Neural cell (in vitro differentiated cells): ENCODE data around the gene RPL28. TPM values are rescaled to one million over a fixed set of nuclear protein-coding genes. Genes with fewer than 3 reads are reported as not detected.

Source experiments
- H2AFZ ChIP-seq: fragments of 200-600, 300-800 bp; sonication (generic), shearing (Covaris generic); 2 replicates; pipeline ENCODE4 v1.6.0; 2014; ENCODE audit warnings: low read depth, mild to moderate bottlenecking, antibody characterized with exemption, low read length, moderate library complexity
- H3F3A ChIP-seq: fragments of 200-600 bp; shearing (Covaris generic); 2 replicates; pipeline ENCODE4 v1.6.1; 2016; ENCODE audit warnings: mild to moderate bottlenecking, moderate library complexity, mixed read lengths, antibody characterized with exemption, low read length; ENCODE audit not compliant: insufficient read depth, poor library complexity, severe bottlenecking
- H3K27ac ChIP-seq: fragments of 200-600, 300-800 bp; sonication (generic), shearing (Covaris generic); 2 replicates; pipeline ENCODE4 v1.5.1; 2014; ENCODE audit warnings: mild to moderate bottlenecking, low read length, moderate library complexity
- H3K27me3 ChIP-seq: fragments of 300-800, 200-600 bp; sonication (generic), shearing (Covaris generic); 2 replicates; pipeline ENCODE4 v1.6.0; 2014; ENCODE audit warnings: mild to moderate bottlenecking, low read depth, low read length, moderate library complexity; ENCODE audit not compliant: insufficient read depth
- H3K36me3 ChIP-seq: fragments of 300-800, 200-600 bp; sonication (generic), shearing (Covaris generic); 2 replicates; pipeline ENCODE4 v1.5.1; 2014; ENCODE audit warnings: mild to moderate bottlenecking, antibody characterized with exemption, low read length, moderate library complexity; ENCODE audit not compliant: insufficient read depth
- H3K4me2 ChIP-seq: fragments of 300-800, 200-600 bp; sonication (generic), shearing (Covaris generic); 2 replicates; pipeline ENCODE4 v1.6.0; 2014; ENCODE audit warnings: mild to moderate bottlenecking, low read length
- H3K4me3 ChIP-seq: fragments of 300-800, 200-600 bp; sonication (generic), shearing (Covaris generic); 2 replicates; pipeline ENCODE4 v1.5.1; 2014; ENCODE audit warnings: mild to moderate bottlenecking, low read length, moderate library complexity
- H3K79me2 ChIP-seq: fragments of 200-600 bp; shearing (Covaris generic); replicated peaks from 2 replicates; pipeline ENCODE4 v1.6.0; 2014; ENCODE audit warnings: mild to moderate bottlenecking, low read length, moderate library complexity; ENCODE audit not compliant: insufficient read depth
- H3K9ac ChIP-seq: fragments of 300-800, 200-600 bp; sonication (generic), shearing (Covaris generic); 2 replicates; pipeline ENCODE4 v1.6.1; 2016; ENCODE audit warnings: mild to moderate bottlenecking, low read length, mixed read lengths
- H3K9me2 ChIP-seq: fragments of 200-600 bp; shearing (Covaris generic); 2 replicates; pipeline ENCODE4 v1.6.1; 2016; ENCODE audit warnings: mild to moderate bottlenecking, low read length, mixed read lengths; ENCODE audit not compliant: insufficient read depth
- H3K9me3 ChIP-seq: fragments of 200-600, 300-800 bp; sonication (generic), shearing (Covaris generic); 2 replicates; pipeline ENCODE4 v1.6.1; 2016; ENCODE audit warnings: mild to moderate bottlenecking, mixed run types, low read length, moderate library complexity, mixed read lengths
- H4K20me1 ChIP-seq: fragments of 200-600 bp; shearing (Covaris generic); 2 replicates; pipeline ENCODE4 v1.6.1; 2016; ENCODE audit warnings: mild to moderate bottlenecking, mixed run types; ENCODE audit not compliant: insufficient read depth
- EP300 ChIP-seq: fragments of 450-650 bp; conservative IDR thresholded peaks from 2 replicates; pipeline ENCODE4 v1.6.1; 2014; ENCODE audit warnings: antibody characterized with exemption, mild to moderate bottlenecking, moderate library complexity; ENCODE audit not compliant: poor library complexity, severe bottlenecking
- EZH2 ChIP-seq: fragments of 200-600, 300-800 bp; shearing (Covaris generic), sonication (generic); IDR thresholded peaks from 2 replicates; pipeline ENCODE4 v1.6.1; 2014; ENCODE audit warnings: antibody characterized with exemption, low read length, borderline replicate concordance, mild to moderate bottlenecking; ENCODE audit not compliant: insufficient read depth, poor library complexity, severe bottlenecking
- POLR2AphosphoS5 ChIP-seq: IDR thresholded peaks from 2 replicates; pipeline ENCODE4 v1.6.1; 2012
- RAD21 ChIP-seq: fragments of 450-650 bp; conservative IDR thresholded peaks from 2 replicates; pipeline ENCODE4 v1.6.1; 2014; ENCODE audit warnings: antibody characterized with exemption, mild to moderate bottlenecking, moderate library complexity
- REST ChIP-seq: IDR thresholded peaks from 2 replicates; pipeline ENCODE4 v1.6.1; 2012; ENCODE audit warnings: borderline replicate concordance
- SMC3 ChIP-seq: fragments of 450-650 bp; conservative IDR thresholded peaks from 2 replicates; pipeline ENCODE4 v1.6.1; 2014; ENCODE audit warnings: antibody characterized with exemption, mild to moderate bottlenecking, moderate library complexity; ENCODE audit not compliant: poor library complexity
- polyA plus RNA-seq: library from polyadenylated mRNA; depleted of rRNA; stranded (reverse); fragments of >200 nt; gene quantifications from 2 replicates; pipeline ENCODE4 v1.2.3, GENCODE V29; 2014
- TF ChIP-seq, protein P1 (sequence below): fragments of 450-650 bp; IDR thresholded peaks from 2 replicates; pipeline ENCODE4 v1.5.1; 2014; ENCODE audit warnings: antibody characterized with exemption, mild to moderate bottlenecking, moderate library complexity; ENCODE audit not compliant: poor library complexity, severe bottlenecking

RPL28 gene
- polyA plus RNA-seq, 1 donor from 2014 or later, result 195 TPM

GRCh38 chr19:55370305-55370988, 15.3 kb upstream of the RPL28 start, which contains the start of gene IL11:
Gene IL11, minus strand, starts transcription at chr19:55370463. Its CDS starts 153 bp downstream, at chr19:55370310.
- Histone ChIP-seq H4K20me1 (no peaks in the 10 kb centered on the region), H3K36me3 (no peaks in the 10 kb centered on the region), H2AFZ (no peak within 1 kb of the TSS), H3K27ac (no peak within 1 kb of the TSS), H3K4me2 (peak within 1 kb of the TSS; percentile 48), H3K4me3 (peak within 1 kb of the TSS; percentile 68), H3K9me2 (no peaks in the 10 kb centered on the region), H3K27me3 (peaks cover 35% of the 10 kb centered on the region), H3F3A (no peaks in the 10 kb centered on the region), H3K79me2 (no peaks in the 10 kb centered on the region), H3K9me3 (no peaks in the 10 kb centered on the region), H3K9ac (peak within 1 kb of the TSS; percentile 49)
- TF ChIP-seq, protein P1, sequence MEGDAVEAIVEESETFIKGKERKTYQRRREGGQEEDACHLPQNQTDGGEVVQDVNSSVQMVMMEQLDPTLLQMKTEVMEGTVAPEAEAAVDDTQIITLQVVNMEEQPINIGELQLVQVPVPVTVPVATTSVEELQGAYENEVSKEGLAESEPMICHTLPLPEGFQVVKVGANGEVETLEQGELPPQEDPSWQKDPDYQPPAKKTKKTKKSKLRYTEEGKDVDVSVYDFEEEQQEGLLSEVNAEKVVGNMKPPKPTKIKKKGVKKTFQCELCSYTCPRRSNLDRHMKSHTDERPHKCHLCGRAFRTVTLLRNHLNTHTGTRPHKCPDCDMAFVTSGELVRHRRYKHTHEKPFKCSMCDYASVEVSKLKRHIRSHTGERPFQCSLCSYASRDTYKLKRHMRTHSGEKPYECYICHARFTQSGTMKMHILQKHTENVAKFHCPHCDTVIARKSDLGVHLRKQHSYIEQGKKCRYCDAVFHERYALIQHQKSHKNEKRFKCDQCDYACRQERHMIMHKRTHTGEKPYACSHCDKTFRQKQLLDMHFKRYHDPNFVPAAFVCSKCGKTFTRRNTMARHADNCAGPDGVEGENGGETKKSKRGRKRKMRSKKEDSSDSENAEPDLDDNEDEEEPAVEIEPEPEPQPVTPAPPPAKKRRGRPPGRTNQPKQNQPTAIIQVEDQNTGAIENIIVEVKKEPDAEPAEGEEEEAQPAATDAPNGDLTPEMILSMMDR, result no peak

DNA sequence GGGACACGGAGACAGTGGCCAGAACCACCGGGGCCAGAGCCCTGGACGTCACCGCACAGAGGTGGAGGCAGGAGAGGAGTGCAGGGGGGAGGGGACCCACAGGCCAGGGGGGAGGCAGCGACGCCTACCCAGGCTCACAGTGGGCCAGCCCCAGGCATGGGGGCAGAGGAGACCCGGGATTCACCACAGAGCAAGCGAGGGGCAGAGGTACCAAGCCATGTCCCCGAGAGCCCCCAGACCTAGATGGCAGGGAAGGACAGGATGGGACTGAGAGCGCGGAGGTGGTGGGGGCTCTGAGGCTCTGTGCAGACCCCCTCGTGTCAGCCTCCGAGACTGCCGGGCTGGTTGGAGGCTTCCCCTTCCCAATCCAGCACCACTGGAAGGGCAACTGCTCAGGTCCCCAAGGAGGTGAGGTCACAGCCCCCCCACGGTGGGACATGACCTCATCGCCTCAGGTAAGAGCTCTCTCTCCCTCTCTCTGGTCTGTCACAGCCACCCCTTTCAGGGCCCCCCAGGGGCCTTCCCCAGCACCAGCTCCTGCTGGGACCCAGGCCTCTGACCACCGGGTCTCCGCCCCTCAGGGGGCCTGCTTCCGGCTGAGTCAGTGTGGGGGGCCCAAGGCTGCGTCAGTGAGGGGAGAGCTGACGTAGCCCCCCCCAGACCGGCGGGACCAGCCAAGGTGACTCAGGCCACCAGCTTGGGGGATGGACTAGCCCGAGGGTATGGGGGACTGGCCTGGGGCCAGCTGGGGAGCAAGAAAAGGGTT, 13.2 kb upstream of the RPL28 start:
- H3K4me3 ChIP-seq, result no peak overlapping the region
- no peaks in the 10 kb centered on the region for H3K79me2 ChIP-seq
- no peak overlapping the region for H3K4me2 ChIP-seq
- TF ChIP-seq RAD21 (no peak), POLR2AphosphoS5 (no peak)
- TF ChIP-seq, protein P1, result no peak
- H3K9ac ChIP-seq, result no peak overlapping the region
- H3K36me3 ChIP-seq, result no peaks in the 10 kb centered on the region
- H4K20me1 ChIP-seq, result no peaks in the 10 kb centered on the region
- peaks cover 35% of the 10 kb centered on the region for H3K27me3 ChIP-seq
- no peaks in the 10 kb centered on the region for H3K9me2 ChIP-seq
- no peaks in the 10 kb centered on the region for H3K9me3 ChIP-seq
- H3F3A ChIP-seq, result no peaks in the 10 kb centered on the region
- no peak overlapping the region for H2AFZ ChIP-seq
- no peak overlapping the region for H3K27ac ChIP-seq

DNA sequence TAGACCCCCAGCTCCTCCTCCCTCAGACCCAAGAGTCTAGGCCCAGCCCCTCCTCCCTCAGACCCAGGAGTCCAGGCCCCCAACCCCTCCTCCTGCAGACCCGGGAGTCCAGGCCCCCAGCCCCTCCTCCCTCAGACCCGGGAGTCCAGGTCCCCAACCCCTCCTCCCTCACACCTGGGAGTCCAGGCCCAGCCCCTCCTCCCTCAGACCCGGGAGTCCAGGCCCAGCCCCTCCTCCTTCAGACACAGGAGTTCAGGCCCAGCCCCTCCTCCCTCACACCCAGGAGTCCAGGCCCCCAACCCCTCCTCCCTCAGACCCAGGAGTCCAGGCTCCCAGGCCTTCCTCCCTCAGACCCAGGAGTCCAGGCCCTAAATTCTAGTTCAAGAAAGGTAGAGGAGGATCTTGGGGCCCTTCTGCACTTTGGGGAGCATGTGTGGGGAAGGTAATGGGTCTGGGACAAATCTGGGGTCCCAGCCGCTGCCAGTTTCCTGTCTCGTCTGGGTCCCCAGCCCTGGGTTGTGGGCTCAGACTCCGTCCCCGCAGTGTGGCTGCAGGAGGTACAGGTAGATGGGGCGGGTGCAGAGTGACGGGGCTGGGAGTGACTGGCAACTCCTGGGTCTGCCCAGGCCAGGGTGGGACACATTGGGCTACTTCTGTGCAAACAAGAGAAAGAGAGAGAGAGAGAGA, 12.3 kb upstream of the RPL28 start:
- Histone ChIP-seq H3K36me3 (no peaks in the 10 kb centered on the region), H3K9me3 (no peaks in the 10 kb centered on the region), H3K9me2 (no peaks in the 10 kb centered on the region), H2AFZ (no peak overlapping the region), H3K79me2 (no peaks in the 10 kb centered on the region), H3F3A (no peaks in the 10 kb centered on the region), H3K4me2 (no peak overlapping the region), H3K27ac (no peak overlapping the region), H3K4me3 (no peak overlapping the region), H4K20me1 (no peaks in the 10 kb centered on the region), H3K27me3 (peaks cover 26% of the 10 kb centered on the region), H3K9ac (peak overlapping the region; percentile 14)
- TF ChIP-seq EZH2 (no peak), EP300 (no peak), POLR2AphosphoS5 (no peak), REST (no peak), SMC3 (no peak), RAD21 (no peak)
- TF ChIP-seq, protein P1, result no peak
